ENCODE results near the gene KRTAP6-3. TPM values are rescaled to one million over a fixed set of nuclear protein-coding genes. Genes with fewer than 3 reads are reported as not detected.

KRTAP6-3 gene
- total RNA-seq, 1 donor from 2014 or later, result not detected

DNA sequence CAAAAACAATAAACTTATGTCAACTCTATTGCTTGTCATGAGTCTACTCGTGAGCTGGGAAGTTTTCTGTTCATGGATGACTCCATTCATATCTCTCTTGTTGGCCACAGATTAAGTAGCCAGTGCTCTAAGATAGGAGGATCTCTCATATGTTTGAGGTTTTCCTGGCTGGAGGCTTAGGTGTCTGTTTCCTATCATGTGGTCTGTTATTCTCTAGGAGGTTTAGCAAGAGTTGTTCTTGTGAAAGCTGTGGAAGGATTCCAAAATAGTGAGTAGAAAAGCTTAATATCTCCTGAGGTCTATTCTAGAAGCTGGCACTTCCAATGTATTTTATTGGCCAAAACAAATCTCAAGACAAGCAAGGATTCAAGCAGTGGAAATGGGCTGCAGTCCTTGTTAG lies 37.0 kb downstream of the KRTAP6-3 start:
- intact Hi-C loops (cut with DNase I), result no loop called here
- Histone ChIP-seq H3K4me1 (no peaks in the 10 kb centered on the region), H3K4me3 (no peak overlapping the region), H3K36me3 (no peaks in the 10 kb centered on the region), H3K9me3 (no peaks in the 10 kb centered on the region), H3K27me3 (no peaks in the 10 kb centered on the region), H3K27ac (no peak overlapping the region)
- no peak for DNase-seq (ENCODE audit: extremely low spot score in 2 of 2)
- TF ChIP-seq, protein P1, sequence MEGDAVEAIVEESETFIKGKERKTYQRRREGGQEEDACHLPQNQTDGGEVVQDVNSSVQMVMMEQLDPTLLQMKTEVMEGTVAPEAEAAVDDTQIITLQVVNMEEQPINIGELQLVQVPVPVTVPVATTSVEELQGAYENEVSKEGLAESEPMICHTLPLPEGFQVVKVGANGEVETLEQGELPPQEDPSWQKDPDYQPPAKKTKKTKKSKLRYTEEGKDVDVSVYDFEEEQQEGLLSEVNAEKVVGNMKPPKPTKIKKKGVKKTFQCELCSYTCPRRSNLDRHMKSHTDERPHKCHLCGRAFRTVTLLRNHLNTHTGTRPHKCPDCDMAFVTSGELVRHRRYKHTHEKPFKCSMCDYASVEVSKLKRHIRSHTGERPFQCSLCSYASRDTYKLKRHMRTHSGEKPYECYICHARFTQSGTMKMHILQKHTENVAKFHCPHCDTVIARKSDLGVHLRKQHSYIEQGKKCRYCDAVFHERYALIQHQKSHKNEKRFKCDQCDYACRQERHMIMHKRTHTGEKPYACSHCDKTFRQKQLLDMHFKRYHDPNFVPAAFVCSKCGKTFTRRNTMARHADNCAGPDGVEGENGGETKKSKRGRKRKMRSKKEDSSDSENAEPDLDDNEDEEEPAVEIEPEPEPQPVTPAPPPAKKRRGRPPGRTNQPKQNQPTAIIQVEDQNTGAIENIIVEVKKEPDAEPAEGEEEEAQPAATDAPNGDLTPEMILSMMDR (IDR thresholded peaks at IDR 0.05), result no peak
- no peak for TF ChIP-seq POLR2AphosphoS5 (IDR thresholded peaks at IDR 0.05; ENCODE audit: insufficient read depth in 1 of 2, low read depth in 1 of 2)
- TF ChIP-seq POLR2A (IDR thresholded peaks at IDR 0.05), result no peak

DNA sequence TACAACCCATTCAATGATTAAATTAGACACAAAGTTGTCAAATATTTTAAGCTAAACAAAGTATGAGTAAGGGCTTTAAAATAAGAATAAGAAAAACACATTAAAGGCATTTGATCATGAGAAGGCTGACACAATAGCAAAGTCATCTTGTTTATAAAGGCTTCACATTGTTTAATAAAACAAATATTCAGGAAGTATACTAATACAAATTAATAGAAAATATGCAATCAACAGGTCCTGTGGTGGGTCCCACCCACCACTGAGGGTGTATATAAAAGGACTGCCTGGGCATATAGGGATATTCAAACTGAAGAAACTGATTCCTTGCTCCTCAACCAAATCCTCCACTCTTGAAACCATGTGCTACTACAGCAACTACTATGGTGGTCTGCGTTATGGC lies 42.7 kb downstream of the KRTAP6-3 start, which contains the start of gene KRTAP20-2:
TSS of gene KRTAP20-2 (plus strand) at position 301 of the 400 bp plus-strand sequence. CDS start at position 359, 58 bp downstream.
- H3K4me1 ChIP-seq, result no peaks in the 10 kb centered on the region
- intact Hi-C loops (cut with DNase I), result no loop called here
- no peak for DNase-seq (ENCODE audit: extremely low spot score in 2 of 2)
- H3K27me3 ChIP-seq, result no peaks in the 10 kb centered on the region
- H3K36me3 ChIP-seq, result no peaks in the 10 kb centered on the region
- TF ChIP-seq POLR2A (IDR thresholded peaks at IDR 0.05) (no peak), POLR2AphosphoS5 (IDR thresholded peaks at IDR 0.05; ENCODE audit: insufficient read depth in 1 of 2, low read depth in 1 of 2) (no peak)
- TF ChIP-seq, protein P1 (IDR thresholded peaks at IDR 0.05), result no peak
- no peak within 1 kb of the TSS for H3K4me3 ChIP-seq
- no peaks in the 10 kb centered on the region for H3K9me3 ChIP-seq
- H3K27ac ChIP-seq, result no peak within 1 kb of the TSS

DNA sequence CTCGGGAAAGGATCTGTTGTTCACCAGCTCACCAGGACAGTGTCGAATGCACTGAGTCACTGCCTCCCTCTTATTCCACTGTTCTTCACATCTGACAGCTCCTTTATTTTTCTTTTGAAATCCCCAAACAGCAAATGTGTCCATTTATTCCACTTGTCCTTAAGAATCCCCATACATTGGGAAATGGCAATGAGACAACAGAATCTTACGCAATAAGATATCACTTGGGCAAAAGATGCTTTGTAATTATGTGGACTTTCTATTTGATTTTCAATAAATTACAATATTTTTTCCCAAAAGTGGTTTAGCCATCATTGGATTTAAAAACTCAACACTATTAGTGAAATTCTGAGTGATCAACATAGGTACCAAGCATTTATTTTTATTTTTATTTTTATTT lies 46.4 kb downstream of the KRTAP6-3 start:
- no peak overlapping the region for H3K4me3 ChIP-seq
- TF ChIP-seq, protein P1 (IDR thresholded peaks at IDR 0.05), result no peak
- no peak for TF ChIP-seq POLR2A (IDR thresholded peaks at IDR 0.05)
- TF ChIP-seq POLR2AphosphoS5 (IDR thresholded peaks at IDR 0.05; ENCODE audit: insufficient read depth in 1 of 2, low read depth in 1 of 2), result no peak
- H3K27me3 ChIP-seq, result no peaks in the 10 kb centered on the region
- H3K27ac ChIP-seq, result no peak overlapping the region
- no peak for DNase-seq (ENCODE audit: extremely low spot score in 2 of 2)
- no peaks in the 10 kb centered on the region for H3K36me3 ChIP-seq
- H3K4me1 ChIP-seq, result no peaks in the 10 kb centered on the region
- intact Hi-C loops (cut with DNase I), result no loop called here
- no peaks in the 10 kb centered on the region for H3K9me3 ChIP-seq

DNA sequence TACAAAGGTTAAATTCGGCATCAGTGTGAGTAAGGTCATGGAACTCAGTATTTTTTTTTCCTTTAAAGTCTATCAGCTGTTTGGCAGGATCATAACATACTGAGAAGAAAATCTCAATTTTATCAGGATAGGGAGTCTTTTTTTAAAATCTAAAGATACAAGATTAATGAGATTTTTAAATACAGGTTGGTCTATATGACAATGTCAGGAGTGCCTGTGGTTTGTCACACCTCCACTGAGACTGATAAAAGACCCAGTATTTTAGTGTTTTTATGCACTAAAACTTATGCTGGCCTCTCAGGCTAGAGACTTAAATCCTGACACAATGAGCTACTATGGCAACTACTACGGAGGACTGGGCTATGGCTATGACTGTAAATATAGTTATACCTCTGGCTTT lies 50.3 kb downstream of the KRTAP6-3 start, which contains the start of gene KRTAP20-3:
TSS of gene KRTAP20-3 (plus strand) at position 301 of the 400 bp plus-strand sequence.
- no peak within 1 kb of the TSS for H3K4me3 ChIP-seq
- DNase-seq (ENCODE audit: extremely low spot score in 2 of 2), result no peak
- H3K27ac ChIP-seq, result no peak within 1 kb of the TSS
- no peaks in the 10 kb centered on the region for H3K4me1 ChIP-seq
- intact Hi-C loops (cut with DNase I), result no loop called here
- H3K27me3 ChIP-seq, result no peaks in the 10 kb centered on the region
- no peaks in the 10 kb centered on the region for H3K9me3 ChIP-seq
- H3K36me3 ChIP-seq, result no peaks in the 10 kb centered on the region
- TF ChIP-seq POLR2A (IDR thresholded peaks at IDR 0.05) (no peak), POLR2AphosphoS5 (IDR thresholded peaks at IDR 0.05; ENCODE audit: insufficient read depth in 1 of 2, low read depth in 1 of 2) (no peak)
- TF ChIP-seq, protein P1 (IDR thresholded peaks at IDR 0.05), result no peak

Small RNAs within 50 kb of the gene (small RNA-seq; reads per million reads assigned to genes)
- gene KRTAP20-1, result not detected
- gene KRTAP20-3, result not detected
- not detected for gene KRTAP20-4
- gene KRTAP22-1, result not detected
- not detected for gene KRTAP22-2

Other genes starting within 250 kb of the KRTAP6-3 start
- not detected for gene KRTAP23-1, start 243.8 kb upstream of the KRTAP6-3 start, total RNA-seq
- gene KRTAP13-2, start 220.2 kb upstream of the KRTAP6-3 start, total RNA-seq, result not detected
- not detected for gene KRTAP13-1, start 196.4 kb upstream of the KRTAP6-3 start, total RNA-seq
- gene KRTAP13-3, start 166.5 kb upstream of the KRTAP6-3 start, total RNA-seq, result not detected
- not detected for gene KRTAP13-4, start 162.2 kb upstream of the KRTAP6-3 start, total RNA-seq
- gene KRTAP15-1, start 152.2 kb upstream of the KRTAP6-3 start, total RNA-seq, result not detected
- not detected for gene KRTAP19-1, start 112.1 kb upstream of the KRTAP6-3 start, total RNA-seq
- gene KRTAP19-2, start 105.0 kb upstream of the KRTAP6-3 start, total RNA-seq, result not detected
- gene KRTAP19-3, start 100.4 kb upstream of the KRTAP6-3 start, total RNA-seq, result not detected
- not detected for gene KRTAP19-4, start 95.3 kb upstream of the KRTAP6-3 start, total RNA-seq
- gene KRTAP19-5, start 90.3 kb upstream of the KRTAP6-3 start, total RNA-seq, result not detected
- not detected for gene KRTAP19-6, start 50.6 kb upstream of the KRTAP6-3 start, total RNA-seq
- not detected for gene KRTAP19-7, start 31.1 kb upstream of the KRTAP6-3 start, total RNA-seq
- not detected for gene KRTAP22-2, start 2.0 kb upstream of the KRTAP6-3 start, total RNA-seq
- not detected for gene KRTAP6-2, start 6.5 kb downstream of the KRTAP6-3 start, total RNA-seq
- not detected for gene KRTAP22-1, start 8.6 kb downstream of the KRTAP6-3 start, total RNA-seq
- gene KRTAP6-1, start 21.5 kb downstream of the KRTAP6-3 start, total RNA-seq, result not detected
- not detected for gene KRTAP20-1, start 24.0 kb downstream of the KRTAP6-3 start, total RNA-seq
- gene KRTAP20-4, start 28.2 kb downstream of the KRTAP6-3 start, total RNA-seq, result not detected
- gene KRTAP20-2, start 42.8 kb downstream of the KRTAP6-3 start, total RNA-seq, result not detected
- not detected for gene KRTAP20-3, start 50.4 kb downstream of the KRTAP6-3 start, total RNA-seq
- gene KRTAP21-3, start 126.3 kb downstream of the KRTAP6-3 start, total RNA-seq, result not detected
- gene KRTAP21-2, start 154.8 kb downstream of the KRTAP6-3 start, total RNA-seq, result not detected
- gene KRTAP21-1, start 163.0 kb downstream of the KRTAP6-3 start, total RNA-seq, result not detected
- not detected for gene KRTAP8-1, start 220.8 kb downstream of the KRTAP6-3 start, total RNA-seq
- gene KRTAP7-1, start 237.3 kb downstream of the KRTAP6-3 start, total RNA-seq, result not detected